GM19043 (cell line): Measurements from ENCODE around the gene HSFX3.
"Not testable (repeated sequence)": the region's sequence is repeated elsewhere in the genome, so short reads cannot be mapped to it uniquely, and the experiment has no call there.

ENCODE experiments used
- ATAC-seq: cut with Tn5 transposase; IDR thresholded peaks from one replicate; pipeline ENCODE4 v1.9.1; 2021; ENCODE audit warnings: low read depth; ENCODE audit not compliant: unreplicated experiment

Gene HSFX3

DNA sequence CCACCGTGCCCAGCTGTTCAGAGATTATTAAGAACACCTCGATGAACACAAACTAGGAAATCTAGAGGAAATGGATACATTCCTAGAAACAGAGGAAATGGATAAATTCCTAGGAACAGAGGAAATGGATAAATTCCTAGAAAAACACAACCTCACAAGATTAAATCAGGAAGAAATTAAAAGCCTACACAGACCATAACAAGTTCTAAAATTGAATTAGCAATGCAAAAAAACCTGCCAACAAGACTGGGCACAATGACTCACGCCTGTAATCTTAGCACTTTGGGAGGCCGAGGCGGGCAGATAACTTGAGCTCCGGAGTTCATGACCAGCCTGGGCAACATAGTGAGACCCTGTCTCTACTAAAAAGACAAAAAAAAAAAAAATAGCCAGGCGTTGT, 31.5 kb downstream of the HSFX3 start:
- ATAC-seq = no peak

DNA sequence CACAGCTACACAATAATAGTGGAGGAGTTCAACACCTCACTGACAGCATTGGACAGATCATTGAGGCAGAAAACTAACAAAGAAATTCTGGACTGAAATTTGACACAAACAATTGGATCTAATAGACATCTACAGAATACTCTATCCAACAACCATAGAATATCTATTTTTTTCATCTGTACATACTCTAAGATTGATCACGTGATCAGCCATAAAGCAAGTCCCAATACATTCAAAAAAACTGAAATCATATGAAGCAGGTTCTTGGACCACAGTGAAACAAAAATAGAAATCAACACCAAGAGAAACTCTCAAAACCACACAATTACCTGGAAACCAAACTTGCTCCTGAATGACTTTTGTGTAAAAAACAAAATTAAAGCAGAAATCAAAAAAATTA, 32.4 kb downstream of the HSFX3 start:
- ATAC-seq = no peak

DNA sequence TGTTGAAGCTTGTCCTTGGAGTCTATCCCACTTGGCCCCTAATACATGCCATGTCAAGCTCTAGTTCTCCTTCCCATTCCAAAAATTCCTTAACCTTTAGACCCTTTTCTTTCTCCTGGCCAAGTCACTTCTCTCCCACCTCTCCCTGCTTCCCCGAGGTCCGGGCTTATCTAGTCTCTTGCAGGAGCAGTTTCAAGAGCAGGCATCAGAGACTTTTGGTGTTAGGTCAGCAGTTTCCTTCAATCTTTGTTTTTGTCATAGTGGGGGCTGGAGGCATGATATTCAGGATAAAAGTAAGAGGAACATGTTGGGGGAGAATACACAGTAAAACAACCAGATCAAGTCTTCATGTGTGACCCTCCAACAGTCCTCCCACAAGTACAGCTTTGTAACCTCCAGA, 33.1 kb downstream of the HSFX3 start:
- ATAC-seq = no peak

DNA sequence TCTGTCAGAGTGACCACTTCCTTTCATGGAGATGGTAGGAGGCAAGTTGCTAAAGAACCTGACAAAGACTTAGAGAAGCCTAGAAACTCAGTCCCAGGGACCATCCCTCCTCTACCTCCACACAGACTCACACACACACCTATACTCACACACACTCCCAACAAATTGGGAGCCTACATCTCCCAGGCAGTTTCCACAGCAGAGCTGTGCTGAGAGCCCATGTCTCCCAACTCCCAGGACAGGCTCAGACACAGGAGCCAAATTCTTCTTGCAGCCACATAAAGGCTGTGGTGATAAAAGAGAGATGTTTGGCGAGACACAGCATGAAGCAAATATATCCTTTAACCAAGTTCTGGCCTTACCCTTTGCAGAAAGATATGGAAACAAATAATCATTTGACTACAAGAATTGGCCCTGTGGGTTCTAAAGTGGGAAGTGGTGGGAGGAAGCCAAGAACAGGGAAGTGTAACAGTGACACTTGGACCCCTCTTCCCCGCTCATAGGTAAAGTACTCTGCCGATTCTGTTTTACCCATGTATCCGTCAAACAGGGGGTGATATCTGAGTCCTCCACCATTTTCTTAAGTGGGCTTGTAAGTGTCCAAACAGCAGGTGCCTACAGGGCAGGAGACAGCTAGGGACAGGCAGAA, 33.6 kb downstream of the HSFX3 start:
- ATAC-seq = no peak

DNA sequence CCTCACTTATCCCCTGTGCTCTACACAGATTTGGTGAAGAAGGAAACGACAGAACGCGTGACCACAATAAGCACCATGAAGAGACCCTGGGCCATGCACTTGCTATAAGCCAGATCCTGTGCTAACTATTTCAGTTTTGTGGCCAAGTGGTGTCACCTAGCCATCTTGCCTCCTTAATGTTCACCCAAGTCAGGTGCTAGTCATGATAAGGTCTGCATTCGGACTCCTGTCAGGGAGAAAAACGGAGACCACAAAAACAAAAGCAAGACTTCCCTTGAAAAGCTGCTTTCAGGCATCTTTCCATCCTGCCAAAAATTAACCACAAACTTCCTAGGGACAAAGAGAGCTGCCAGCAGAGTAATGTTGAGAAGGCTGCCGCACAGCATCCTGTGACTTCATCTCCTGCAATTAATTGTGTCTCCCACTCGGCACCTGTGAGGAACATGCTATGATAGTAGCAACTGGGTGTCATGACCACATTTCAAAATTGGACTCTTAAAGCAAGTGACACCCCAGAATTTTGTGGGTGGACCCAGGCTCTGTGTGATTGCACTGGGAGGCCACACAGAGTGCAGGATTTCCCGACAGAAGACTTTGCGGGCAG, 35.8 kb downstream of the HSFX3 start:
- no peak for ATAC-seq

DNA sequence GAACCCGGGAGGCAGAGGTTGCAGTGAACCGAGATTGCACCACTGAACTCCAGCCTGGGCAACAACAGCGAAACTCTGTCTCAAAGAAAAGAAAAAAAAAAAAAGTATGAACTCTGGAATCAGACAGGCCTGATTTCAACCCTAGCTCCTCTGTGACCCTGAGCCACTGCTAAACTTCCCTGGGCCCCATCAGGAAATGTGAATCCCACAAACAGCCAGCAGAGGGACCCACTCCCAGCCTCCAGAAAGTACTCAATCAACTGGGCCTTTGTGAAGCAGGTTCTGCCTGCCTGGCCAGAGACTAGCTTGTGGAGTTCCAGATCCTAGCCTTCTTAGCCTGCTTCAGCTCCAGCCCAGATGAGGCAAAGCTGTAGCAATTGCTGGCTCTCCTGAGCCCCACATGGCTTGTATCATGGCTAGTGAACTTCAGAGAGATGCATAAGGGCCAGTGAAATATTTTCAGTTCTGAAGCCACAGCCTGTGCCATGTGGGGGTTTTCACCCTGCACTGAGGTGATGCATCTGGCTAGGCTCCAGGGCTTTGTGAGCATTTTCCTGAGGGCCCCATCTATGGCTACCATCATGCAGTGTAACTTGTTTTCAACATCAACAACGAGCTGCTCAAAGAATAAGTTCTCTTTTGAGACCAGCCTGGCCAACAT, 37.4 kb downstream of the HSFX3 start:
- ATAC-seq = peak; percentile 79

DNA sequence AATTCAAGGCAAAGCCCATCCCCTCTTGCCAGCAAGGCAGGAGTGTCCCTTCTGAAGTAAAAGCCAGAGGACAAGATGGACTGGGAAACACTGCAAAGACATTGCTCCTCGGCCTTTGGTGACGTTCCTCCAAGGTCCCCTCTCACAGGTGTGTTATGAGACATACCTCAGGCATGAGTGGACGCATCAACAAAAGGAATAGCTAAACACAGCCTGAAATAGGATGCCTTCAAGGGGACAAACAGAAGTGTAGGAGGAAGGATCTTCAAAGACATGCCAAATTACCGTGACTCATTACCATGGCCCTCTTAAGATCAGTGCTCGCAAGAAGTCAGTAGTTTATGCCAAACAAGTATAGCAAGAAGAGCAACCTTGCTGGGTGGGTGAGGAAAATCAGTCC, 38.6 kb downstream of the HSFX3 start:
- ATAC-seq = no peak

DNA sequence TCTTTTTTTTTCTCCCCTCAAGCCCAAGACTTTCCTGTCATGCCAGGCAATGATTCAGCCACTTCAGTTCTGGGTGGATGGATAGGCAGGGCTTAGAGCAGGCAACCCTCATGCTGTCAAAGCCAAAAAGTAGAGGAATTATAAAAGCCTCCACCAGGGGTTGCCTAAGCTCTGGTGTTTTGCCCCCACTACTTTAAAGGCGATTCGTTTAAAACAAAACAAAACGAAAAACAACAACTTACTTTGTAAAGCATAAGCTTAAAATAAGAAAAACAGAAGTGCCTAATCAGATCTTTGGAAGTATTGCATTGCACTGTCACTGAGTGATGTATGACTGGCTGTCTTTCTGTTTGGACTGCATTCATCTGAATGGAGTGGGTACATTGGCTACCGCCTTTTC, 39.3 kb downstream of the HSFX3 start:
- ATAC-seq = no peak

DNA sequence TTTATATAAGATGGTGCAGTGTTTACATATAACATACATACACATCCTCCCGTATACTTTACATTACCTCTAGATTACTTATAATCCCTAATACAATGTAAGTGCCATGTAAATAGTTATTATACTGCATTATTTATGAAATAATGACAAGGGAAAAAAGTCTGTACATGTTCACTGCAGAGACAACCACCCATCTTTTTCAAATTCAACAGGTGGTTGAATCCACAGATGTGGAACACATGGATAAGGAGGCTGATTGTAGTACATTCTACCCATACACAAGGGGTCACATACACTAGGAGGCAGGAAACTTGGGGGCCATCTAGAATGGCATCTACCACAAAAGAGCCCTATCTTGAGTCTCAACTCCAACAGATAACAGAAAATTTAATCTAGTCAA, 41.3 kb downstream of the HSFX3 start:
- no peak for ATAC-seq

DNA sequence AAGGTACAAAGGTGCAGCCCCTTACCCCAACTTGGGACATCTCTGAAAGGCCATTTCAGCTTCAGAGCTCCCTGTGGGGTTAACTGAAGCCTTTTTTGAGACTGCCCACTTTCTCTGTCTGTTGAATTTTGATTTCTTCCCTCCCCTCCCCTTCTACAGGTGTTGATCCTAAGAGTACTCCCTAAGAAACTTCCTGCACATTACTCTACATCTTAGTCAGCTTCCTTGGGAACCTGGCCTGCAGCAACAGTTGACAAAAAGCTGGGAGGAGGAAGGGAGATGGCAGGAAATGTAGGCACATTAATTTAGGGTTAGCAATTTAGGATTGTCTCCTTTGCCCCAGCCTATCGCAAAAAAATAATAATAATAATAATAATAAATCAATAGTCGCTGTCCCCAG, 43.4 kb downstream of the HSFX3 start:
- ATAC-seq = no peak

DNA sequence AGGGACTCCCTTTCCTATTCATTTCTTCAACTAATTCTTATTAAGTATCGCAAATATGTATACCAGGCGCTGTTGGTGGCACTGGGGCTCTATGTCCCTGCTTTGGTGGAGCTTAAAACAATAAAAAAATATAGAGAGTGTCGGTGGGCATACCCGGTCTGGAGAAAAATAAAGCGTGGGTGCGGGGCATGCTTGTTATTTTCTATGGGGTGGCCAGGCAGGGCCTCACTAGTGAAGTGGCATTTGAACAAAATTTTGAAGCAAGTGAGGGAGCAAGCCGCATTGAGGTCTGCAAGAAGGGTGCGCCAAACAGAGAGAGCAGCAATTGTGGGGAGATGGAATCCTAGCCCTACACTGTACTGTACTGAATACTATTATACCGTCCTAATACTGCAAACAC, 44.1 kb downstream of the HSFX3 start:
- ATAC-seq = no peak

DNA sequence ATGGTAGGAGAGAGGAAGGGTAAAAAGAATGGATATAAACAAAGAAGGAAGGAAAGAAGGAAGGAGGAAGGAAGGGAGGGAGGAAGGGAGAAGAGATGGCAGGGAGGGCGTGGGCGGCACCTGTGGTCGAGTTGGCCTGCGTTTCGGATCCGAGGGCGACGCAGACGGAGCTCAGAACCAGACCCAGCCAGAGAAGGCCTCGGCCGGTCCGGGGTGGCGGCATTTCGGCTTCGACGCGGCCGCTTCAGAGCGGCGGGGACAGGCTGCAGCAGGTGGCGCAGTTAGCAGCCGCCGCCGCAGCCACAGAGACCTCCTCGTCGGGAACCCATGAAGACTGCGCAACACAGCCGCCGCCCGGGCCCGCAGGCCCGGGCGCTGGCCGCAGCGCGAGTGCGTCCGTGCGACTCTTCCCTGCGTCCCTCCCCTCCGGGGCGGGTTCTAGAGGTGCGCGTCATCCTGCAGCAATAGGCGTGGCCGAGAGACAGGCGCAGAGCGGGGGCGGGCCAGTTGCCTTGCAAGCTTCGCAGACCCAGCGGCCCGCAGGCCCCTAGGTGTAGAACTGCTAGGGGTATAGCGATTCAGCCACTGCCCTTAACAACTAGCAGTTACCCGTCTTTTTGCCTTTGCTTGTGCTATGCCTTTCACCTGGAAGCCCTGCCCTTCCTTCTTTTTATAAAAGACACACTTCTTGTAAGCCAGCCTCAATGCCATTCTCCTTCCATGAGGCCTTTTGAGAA, 44.6 kb downstream of the HSFX3 start, which contains the start of gene IDS:
Gene IDS, minus strand, starts transcription at position 392 of the 737 bp plus-strand sequence. Its CDS starts 169 bp downstream, at position 223.
- ATAC-seq = peak; percentile 66

DNA sequence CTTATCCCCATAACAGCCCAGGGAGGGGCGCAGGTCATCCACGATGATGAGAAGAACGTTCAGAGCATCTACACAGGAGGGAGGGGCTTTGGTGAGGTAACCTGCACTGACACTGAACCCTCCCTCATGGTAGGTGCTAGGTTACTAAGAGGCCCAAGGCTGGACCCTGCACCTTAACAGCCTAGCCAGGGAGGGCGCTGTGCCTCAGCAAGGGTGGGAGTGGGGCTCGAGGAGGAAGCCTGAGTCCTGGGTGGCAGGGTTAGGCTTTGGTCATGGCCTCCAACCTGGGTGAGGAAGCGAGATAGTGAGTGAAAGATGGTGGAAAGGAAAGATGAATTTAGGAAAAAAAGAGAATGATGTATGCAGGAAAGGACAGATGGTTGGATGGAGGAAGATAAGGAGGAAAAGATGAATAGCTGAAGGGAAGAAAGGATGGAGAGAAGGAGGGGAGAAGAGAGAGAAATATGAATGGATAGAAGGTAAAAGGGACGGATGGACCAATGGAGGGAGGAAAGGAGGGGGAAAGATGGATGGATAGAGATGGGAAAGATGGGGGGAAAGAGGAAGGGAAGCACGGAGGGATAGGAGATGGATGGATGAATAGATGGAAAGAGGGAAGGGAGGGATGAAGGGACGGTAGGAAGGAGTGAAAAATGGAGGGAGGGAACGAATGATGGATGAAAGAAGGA, 45.4 kb downstream of the HSFX3 start:
- ATAC-seq = peak; percentile 44

DNA sequence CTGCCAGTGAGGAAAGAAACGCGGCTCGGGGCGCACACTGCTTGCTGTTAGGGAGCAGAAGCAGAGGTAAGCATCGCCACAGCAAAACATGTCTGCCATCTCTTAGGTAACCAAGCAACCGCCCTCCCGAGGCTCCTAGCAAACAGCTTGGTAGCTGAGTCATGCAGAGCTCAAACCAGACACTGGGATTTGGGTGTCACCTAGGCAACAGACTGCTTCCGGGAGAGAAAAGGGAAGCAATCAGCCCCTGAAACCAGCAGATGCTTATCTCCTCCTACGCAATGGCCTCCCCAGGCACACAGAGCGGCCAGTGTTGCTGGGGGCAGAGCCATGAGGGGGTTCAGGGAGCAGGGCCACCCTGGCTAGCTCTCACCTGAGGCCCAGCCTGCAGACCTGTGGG, 46.3 kb downstream of the HSFX3 start:
- peak; percentile 64 for ATAC-seq

DNA sequence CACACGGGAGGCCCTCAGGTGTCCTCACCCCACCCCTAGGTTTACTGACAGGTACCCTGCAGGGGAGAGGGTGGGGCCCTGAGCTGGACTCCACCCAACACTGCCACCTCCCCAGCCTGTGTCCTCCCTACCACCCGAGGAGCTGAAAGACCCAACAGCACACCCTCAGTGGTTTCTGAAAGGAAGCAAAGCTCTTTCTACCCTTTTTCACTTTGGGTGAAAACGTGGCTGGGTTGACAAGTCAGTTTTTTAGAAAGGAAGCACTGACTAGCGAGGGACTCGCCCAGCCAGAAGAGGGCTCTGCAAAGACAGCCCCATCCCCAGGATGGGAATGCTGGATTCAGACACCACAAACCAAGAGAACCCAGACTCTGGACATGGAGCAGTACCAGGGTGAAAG, 46.8 kb downstream of the HSFX3 start:
- not testable (repeated sequence) for ATAC-seq

DNA sequence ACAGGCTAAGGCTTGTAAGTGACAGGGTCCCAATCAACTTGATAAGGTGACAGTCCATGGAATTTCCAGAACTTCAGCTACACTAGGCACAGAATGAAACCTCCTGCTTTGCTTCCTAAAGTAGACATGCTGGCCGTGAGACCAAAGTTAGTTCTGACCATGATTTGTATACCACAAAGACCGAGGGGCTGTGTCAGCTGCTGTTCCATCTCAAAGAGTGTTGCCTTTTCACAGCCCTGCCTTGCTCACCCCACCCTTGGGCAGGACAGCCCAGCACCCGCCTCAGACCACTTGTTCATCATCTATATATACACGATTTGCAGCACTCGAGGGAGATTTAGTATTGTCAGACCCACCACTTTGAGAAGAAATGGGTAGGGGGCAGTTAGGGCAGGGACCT, 50.0 kb downstream of the HSFX3 start:
- no peak for ATAC-seq

DNA sequence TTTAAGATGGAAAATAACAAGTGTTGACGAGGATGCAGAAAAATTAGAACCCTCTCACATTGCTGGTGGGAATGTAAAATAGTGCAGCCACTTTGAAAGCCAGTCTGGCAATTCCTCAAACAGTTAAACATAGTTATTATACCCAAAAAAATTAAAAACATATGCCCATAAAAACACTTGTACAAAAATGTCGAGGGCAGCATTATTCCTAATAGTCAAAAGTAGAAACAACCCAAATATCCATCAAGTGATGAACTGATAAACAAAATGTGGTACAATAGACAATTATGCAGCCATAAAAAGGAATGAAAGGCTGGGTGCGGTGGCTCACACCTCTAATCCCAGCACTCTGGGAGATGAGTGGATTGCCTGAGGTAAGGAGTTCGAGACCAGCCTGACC, 51.0 kb downstream of the HSFX3 start:
- no peak for ATAC-seq
